Activated T-helper 9 cell treated with anti-CD3 and anti-CD28 coated beads, Interleukin-2, amount 50 U/mL, for 16 hours (primary cell): ENCODE measurements around the gene CD274.
"Not testable (repeated sequence)": the region's sequence is repeated elsewhere in the genome, so short reads cannot be mapped to it uniquely, and the experiment has no call there.

Source experiments
- DNase-seq: peaks from one replicate; pipeline ENCODE4 v3.0.0-alpha.2; 2020; ENCODE audit warnings: low read depth

CD274 gene

GRCh38 chr9:5450359-5451091 is at the start of gene CD274:
Gene CD274 (plus strand): TSS chr9:5450542. CDS start chr9:5456114, 5,572 bp downstream.
- DNase-seq: peak; percentile 79

GRCh38 chr9:5402217-5402616 is 48.1 kb upstream of the CD274 start:
- DNase-seq: no peak

- no peak for DNase-seq
Observed at GRCh38 chr9:5408596-5408995, 41.7 kb upstream of the CD274 start.

- no peak for DNase-seq
Observed at GRCh38 chr9:5416953-5417352, 33.4 kb upstream of the CD274 start.

GRCh38 chr9:5418481-5418880 is 31.9 kb upstream of the CD274 start:
- no peak for DNase-seq

GRCh38 chr9:5419987-5420386 is 30.4 kb upstream of the CD274 start:
- DNase-seq: no peak

GRCh38 chr9:5421163-5421562 is 29.2 kb upstream of the CD274 start:
- no peak for DNase-seq

GRCh38 chr9:5422276-5422675 is 28.1 kb upstream of the CD274 start:
- no peak for DNase-seq

GRCh38 chr9:5425006-5425628 is 25.2 kb upstream of the CD274 start:
- DNase-seq: no peak

- DNase-seq: no peak
Observed at GRCh38 chr9:5427005-5427404, 23.3 kb upstream of the CD274 start.

- no peak for DNase-seq
Observed at GRCh38 chr9:5428172-5428571, 22.2 kb upstream of the CD274 start.

- no peak for DNase-seq
Observed at GRCh38 chr9:5428794-5429528, 21.4 kb upstream of the CD274 start.

GRCh38 chr9:5429873-5430564 is 20.3 kb upstream of the CD274 start:
- DNase-seq: no peak

- no peak for DNase-seq
Observed at GRCh38 chr9:5430912-5431311, 19.4 kb upstream of the CD274 start.

- not testable (repeated sequence) for DNase-seq
Observed at GRCh38 chr9:5432890-5433289, 17.5 kb upstream of the CD274 start.

- DNase-seq: not testable (repeated sequence)
Observed at GRCh38 chr9:5433328-5433727, 17.0 kb upstream of the CD274 start.

GRCh38 chr9:5433841-5434810 is 16.2 kb upstream of the CD274 start:
- not testable (repeated sequence) for DNase-seq

GRCh38 chr9:5435912-5436311 is 14.4 kb upstream of the CD274 start:
- DNase-seq: no peak

- no peak for DNase-seq
Observed at GRCh38 chr9:5436441-5436840, 13.9 kb upstream of the CD274 start.

- DNase-seq: peak; percentile 86
Observed at GRCh38 chr9:5437254-5438216, 12.8 kb upstream of the CD274 start, which contains the start of gene PLGRKT. Gene PLGRKT (minus strand): TSS chr9:5437925. CDS start chr9:5431977, 5,948 bp downstream.
